HepG2 (cell line): ENCODE measurements around the gene HMGCR. TPM values are rescaled to one million over a fixed set of nuclear protein-coding genes. Genes with fewer than 3 reads are reported as not detected.

Experiments
- polyA plus RNA-seq, 8 experiments: library from polyadenylated mRNA; depleted of rRNA in 3 of 8; stranded (reverse) in 7 of 8; unstranded in 1 of 8; fragments of >200 nt; fragmentation: Illumina TruSeq in 4 of 8; extraction: Trizol in 4 of 8; gene quantifications; 2 replicates each; pipeline versions ENCODE4 v1.2.1 to v1.2.3, GENCODE V29; 2011 to 2016; ENCODE audit warnings: low read depth in 4 of 8, missing spikeins in 1 of 8, mixed read lengths in 1 of 8; ENCODE audit not compliant: insufficient read depth in 1 of 8
- total RNA-seq, 5 experiments: library from RNA; depleted of rRNA; stranded (reverse); fragments of >200 nt; fragmentation: Illumina TruSeq; extraction: Trizol; gene quantifications; 2 replicates each; pipeline ENCODE4 v1.2.3, GENCODE V29; 2016; ENCODE audit warnings: low read depth in 1 of 5

HMGCR gene
- total and polyA plus RNA-seq, 2 of the 13 experiments (the other 11 are each of a cell fraction or from before 2014, with no cell fraction given), result 43.0 to 144 TPM

Other genes with a start within 250 kb of the HMGCR start
- gene ANKRD31, start 100.3 kb upstream of the HMGCR start, total RNA-seq (2016; rRNA removed; fragmentation: Illumina TruSeq; extraction: Trizol), result 0.08 and 0.09 TPM in 2 replicates
- gene ANKRD31, start 100.3 kb upstream of the HMGCR start, polyA plus RNA-seq (2011; rRNA removed), result 0.01 and 0.03 TPM in 2 replicates
- 12.7 and 23.6 TPM in 2 replicates for gene CERT1, start 174.4 kb downstream of the HMGCR start, total RNA-seq (2016; rRNA removed; fragmentation: Illumina TruSeq; extraction: Trizol)
- gene CERT1, start 174.4 kb downstream of the HMGCR start, polyA plus RNA-seq (2011; rRNA removed), result 8.2 and 8.6 TPM in 2 replicates
- gene POLK, start 174.7 kb downstream of the HMGCR start, total RNA-seq (2016; rRNA removed; fragmentation: Illumina TruSeq; extraction: Trizol), result 11.7 and 17.2 TPM in 2 replicates
- 7.8 and 8.6 TPM in 2 replicates for gene POLK, start 174.7 kb downstream of the HMGCR start, polyA plus RNA-seq (2011; rRNA removed)